HG02763 (cell line): Measurements from ENCODE around the gene COPE.

Experiments
- ATAC-seq: cut with Tn5 transposase; IDR thresholded peaks from one replicate; pipeline ENCODE4 v1.9.1; 2021; ENCODE audit warnings: mild to moderate bottlenecking, moderate library complexity; ENCODE audit not compliant: unreplicated experiment

Gene COPE

GRCh38 chr19:18868380-18869022 is 50.7 kb downstream of the COPE start:
- ATAC-seq = no peak

DNA sequence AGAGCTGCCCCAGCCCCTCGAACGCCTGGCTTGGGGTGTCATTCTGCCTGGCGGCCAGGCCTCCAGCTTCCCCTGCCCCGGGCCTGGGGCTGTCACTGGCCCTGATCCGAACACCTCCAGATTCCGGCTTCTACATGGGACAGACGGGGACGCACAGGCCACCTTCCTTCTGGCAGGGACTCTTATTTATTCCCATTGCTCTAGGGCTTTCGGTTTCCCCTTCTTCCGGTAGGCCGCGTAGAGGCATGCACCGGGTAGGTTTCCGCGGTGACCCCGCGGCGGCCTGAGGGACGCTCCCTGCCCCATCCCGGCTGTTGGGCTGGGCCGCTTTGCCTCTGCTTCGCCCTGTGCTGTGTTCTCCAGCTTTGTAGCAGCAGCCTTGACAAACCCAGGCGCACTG is 51.4 kb downstream of the COPE start:
- ATAC-seq = no peak

DNA sequence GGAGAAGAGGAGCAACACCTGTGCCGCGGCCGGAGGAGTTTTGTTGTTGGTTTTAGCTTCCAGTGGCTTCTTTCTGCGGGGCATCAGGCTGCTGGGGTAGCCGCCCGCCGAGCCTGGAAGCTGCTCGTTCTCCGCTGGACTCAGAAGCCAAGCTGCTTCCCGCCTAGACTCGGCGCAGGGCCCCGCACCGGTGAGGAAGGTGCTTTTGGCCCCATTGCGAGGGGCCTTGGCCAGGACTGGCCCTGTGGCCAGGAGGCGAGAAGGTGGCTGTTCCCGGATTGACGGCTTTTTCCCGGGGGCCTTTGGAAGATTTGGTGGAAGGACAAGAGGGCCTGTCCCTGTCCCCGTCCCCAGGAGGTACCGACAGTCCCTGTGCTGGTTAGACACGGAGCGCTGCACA is 52.0 kb downstream of the COPE start:
- ATAC-seq = no peak

GRCh38 chr19:18866800-18867123 is 52.4 kb downstream of the COPE start:
- ATAC-seq = no peak

GRCh38 chr19:18865973-18866799 is 53.0 kb downstream of the COPE start:
- ATAC-seq = no peak

DNA sequence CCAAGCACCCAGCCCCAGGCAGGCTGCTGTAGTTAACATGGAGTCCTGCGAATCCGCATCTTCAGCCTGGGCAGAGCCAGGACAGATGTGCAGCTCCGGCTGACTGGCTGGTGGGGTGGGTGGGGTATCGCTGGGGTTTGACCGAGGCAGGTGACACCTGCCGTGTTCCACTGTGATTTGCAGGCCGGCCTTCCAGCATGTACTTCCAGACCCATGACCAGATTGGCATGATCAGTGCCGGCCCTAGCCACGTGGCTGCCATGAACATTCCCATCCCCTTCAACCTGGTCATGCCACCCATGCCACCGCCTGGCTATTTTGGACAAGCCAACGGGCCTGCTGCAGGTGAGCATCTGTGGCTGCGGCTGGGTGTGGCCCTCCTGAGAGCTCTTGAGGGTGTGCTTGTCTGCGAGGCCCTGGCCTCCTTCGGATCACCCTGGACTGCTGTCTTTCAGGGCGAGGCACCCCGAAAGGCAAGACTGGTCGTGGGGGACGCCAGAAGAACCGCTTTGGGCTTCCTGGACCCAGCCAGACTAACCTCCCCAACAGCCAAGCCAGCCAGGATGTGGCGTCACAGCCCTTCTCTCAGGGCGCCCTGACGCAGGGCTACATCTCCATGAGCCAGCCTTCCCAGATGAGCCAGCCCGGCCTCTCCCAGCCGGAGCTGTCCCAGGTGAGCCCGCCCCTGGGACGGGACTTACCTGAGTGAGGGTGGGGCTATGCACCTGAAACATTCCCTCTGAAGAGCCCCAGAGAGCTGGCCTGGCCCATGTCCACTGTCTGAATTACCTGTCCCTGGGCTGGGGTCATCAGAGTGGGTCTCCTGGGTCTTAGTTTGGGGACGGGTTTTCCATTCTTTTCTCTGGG is 53.8 kb downstream of the COPE start:
- ATAC-seq = no peak

GRCh38 chr19:18863843-18864362 is 55.3 kb downstream of the COPE start:
- ATAC-seq = no peak

DNA sequence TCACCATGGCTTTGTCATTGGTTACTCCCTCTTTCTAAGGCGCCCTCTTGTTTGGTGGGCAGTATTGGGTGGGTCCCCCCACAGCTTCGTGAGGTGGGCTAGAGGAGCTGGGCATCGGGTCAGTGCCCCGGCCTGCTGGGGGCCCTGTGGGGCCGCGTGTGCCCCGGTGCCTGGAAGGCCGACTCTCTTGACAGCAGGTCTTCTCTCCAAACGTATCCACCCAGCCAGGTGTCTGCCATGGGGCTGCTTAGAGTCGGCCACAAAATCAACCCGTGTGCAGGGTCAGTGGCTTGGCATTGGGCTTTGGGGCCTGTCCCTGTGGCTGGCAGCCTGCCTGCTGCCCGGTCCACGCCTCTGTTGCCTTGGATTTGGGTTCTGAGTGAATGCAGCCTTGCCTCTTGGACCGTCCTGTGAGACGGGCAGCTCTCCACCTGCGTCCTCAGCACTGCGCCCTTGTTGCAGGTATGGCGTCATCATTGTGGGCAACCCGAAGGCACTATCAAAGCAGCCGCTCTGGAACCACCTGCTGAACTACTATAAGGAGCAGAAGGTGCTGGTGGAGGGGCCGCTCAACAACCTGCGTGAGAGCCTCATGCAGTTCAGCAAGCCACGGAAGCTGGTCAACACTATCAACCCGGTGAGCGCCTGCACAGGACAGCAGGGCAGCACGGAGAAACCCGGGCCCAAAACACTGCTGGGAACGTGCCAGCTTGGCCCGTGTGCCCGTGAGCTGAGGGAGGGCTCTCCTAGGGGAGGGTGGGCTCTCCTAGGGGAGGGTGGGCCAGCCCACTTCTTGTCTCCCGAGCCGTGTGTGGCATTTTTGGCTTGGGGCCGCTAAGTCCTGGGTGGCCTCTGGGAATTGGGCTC is 56.0 kb downstream of the COPE start:
- ATAC-seq = no peak

GRCh38 chr19:18861917-18862316 is 57.3 kb downstream of the COPE start:
- no peak for ATAC-seq

- no peak for ATAC-seq
These were observed 58.0 kb downstream of the COPE start for GRCh38 chr19:18861235-18861634.

- no peak for ATAC-seq
These were observed 58.5 kb downstream of the COPE start for GRCh38 chr19:18860725-18861124.

DNA sequence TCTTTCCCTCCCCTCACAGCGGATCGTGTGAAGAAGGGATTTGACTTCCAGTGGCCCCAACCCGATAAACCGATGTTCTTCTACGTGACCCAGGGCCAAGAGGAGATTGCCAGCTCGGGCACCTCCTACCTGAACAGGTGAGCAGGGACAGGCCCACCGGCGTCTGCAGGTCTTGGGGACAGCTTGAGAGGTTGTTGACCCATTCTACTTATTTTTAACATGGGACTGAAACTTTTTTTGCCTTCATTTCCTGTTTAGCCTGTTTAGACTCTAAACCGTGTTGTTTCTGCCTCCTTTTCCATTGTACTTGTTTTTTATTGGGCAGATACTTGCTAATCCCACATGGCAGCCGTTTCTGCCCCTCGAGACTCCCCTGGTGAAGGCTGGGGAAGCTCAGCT is 58.9 kb downstream of the COPE start:
- no peak for ATAC-seq

DNA sequence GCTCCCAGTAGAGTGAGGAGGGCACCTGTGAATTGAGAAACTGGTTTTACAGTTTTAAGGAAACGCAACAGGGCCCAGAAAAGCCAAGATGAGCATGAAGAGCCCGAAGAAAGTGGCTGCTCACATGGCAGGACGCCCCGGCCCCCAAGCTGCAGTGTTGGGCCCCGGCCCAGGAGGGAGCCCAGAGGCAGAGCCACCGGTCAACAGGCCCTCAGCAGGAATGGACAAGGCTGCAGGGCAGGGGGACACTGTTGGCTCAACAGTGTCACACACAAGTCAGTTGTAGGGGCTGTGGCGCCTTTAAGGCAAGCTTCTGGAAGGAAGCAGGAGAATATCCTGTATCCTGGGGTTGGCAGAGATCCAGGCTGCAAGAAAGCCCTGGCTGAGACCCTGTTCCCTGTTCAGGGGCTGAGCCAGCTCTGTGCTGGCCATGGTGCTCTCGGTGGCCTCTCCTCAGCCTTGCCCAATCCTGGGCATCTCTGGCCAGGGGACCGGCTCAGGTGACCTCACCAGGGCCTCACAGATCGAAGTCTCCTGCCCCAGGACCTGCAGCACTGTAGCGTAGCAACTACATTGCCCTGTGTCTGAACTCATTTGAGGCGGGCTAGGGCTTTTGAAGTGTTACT is 59.4 kb downstream of the COPE start:
- ATAC-seq = no peak

DNA sequence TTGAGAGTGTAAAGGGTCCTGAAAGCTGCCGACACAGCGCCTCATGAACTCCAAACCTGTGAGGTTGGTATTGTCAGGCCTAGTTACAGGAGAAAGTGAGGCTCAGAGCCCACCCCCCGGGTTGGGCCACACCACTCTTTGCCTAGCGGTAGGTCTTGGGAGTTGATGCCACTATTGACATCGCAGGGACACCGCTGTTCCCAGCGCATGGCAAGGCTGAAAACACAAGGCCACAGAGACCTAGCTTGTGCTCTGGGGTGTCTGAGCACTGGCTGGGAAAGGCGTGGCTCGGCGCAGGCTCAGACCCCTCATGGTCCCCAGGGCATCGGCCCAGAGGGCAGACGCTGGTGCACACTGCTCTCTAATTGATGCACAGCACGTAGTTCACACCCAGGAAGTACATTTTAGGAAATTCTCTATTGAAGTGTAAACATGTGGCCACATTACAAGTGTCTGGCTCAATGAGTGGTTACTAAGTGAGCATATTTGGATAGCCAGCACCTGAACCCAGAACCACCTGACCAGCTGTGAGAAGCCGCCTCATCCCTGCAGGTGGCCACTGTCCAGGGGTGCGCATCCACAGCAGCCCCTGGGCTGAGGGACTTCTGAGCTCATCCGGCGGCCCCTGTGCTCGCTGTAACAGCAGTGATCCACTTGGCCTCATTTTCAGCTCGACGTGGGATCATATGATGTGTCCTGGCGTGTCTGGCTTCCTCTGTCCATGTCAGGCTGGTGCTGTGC is 60.1 kb downstream of the COPE start:
- ATAC-seq = no peak

GRCh38 chr19:18857223-18857622 is 62.0 kb downstream of the COPE start:
- no peak for ATAC-seq

- no peak for ATAC-seq
These were observed 62.6 kb downstream of the COPE start for GRCh38 chr19:18856385-18857126.

DNA sequence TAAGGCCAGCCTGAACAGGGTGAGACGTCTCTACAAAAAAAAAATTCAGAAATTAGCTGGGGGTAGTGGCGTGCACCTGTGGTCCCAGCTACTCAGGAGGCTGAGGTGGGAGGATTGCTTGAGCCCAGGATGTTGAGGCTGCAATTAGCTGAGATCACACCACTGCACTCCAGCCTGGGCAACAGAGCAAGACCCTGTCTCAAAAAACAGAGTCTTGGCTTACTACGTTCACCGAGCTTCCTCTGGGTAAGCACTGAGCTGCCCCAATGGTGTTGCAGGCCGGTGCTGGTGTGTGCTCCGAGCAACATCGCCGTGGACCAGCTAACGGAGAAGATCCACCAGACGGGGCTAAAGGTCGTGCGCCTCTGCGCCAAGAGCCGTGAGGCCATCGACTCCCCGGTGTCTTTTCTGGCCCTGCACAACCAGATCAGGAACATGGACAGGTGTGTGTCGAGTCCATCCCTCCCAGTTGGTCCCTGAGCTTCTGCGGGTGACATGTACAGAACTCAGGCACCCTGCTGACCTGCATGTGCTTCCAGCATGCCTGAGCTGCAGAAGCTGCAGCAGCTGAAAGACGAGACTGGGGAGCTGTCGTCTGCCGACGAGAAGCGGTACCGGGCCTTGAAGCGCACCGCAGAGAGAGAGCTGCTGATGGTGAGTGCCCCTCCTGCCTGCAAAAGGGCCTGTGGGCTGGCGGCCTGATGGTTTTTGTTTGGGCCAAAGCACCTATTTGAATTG is 63.4 kb downstream of the COPE start:
- ATAC-seq = no peak

DNA sequence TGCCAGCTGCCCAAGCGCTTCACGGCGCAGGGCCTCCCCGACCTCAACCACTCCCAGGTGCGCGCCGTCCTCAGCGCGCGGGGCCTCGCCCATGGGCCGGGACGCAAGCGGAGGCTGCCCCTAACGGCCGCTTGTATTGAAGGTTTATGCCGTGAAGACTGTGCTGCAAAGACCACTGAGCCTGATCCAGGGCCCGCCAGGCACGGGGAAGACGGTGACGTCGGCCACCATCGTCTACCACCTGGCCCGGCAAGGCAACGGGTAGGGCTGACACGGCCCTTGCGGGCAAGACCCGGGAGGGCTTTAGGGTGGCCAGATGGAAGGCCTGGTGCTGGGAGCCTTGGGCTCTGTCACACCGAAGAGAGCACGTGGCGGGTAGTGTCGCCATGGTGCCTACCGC is 64.2 kb downstream of the COPE start:
- no peak for ATAC-seq
